GM10266 (cell line): ENCODE data around the gene DPF3.

Source experiments
- DNase-seq: peaks from one replicate; pipeline ENCODE4 v3.0.0; 2012; ENCODE audit errors: extremely low spot score
- CTCF ChIP-seq: IDR thresholded peaks from 2 replicates; pipeline ENCODE4 v1.5.1; 2012; ENCODE audit warnings: mild to moderate bottlenecking, low read depth; ENCODE audit not compliant: control insufficient read depth, insufficient read depth; ENCODE audit errors: missing control alignments

Gene DPF3

GRCh38 chr14:72721083-72721482 lies 172.8 kb downstream of the DPF3 start:
- no peak for TF ChIP-seq CTCF
- DNase-seq = no peak

- no peak for TF ChIP-seq CTCF
- DNase-seq = no peak
Observed at GRCh38 chr14:72717220-72717619, 176.7 kb downstream of the DPF3 start.

- TF ChIP-seq CTCF = no peak
- no peak for DNase-seq
Observed at GRCh38 chr14:72716476-72716875, 177.4 kb downstream of the DPF3 start.

GRCh38 chr14:72715850-72716228 lies 178.1 kb downstream of the DPF3 start:
- no peak for TF ChIP-seq CTCF
- no peak for DNase-seq

- TF ChIP-seq CTCF = no peak
- peak; percentile 36 for DNase-seq
Observed at GRCh38 chr14:72715215-72715849, 178.6 kb downstream of the DPF3 start.

- no peak for DNase-seq
- no peak for TF ChIP-seq CTCF
Observed at GRCh38 chr14:72714871-72715214, 179.1 kb downstream of the DPF3 start.

GRCh38 chr14:72714094-72714493 lies 179.8 kb downstream of the DPF3 start:
- no peak for TF ChIP-seq CTCF
- peak; percentile 62 for DNase-seq
